ENCODE results near the gene HTR3E.

- no peak for TF ChIP-seq POLR2AphosphoS5 (IDR thresholded peaks at IDR 0.05; ENCODE audit: low read depth, low read length)
- no peak for TF ChIP-seq POLR2A (IDR thresholded peaks at IDR 0.05; ENCODE audit: low read depth, low read length)
Observed at GRCh38 chr3:184156522-184156955, 59.7 kb downstream of the HTR3E start.
